Fibroblast of skin of right quadriceps (primary cell): ENCODE results near the gene SERTAD1.

Source experiments
- DNase-seq: peaks from one replicate; pipeline ENCODE4 v3.0.0-alpha.2; 2013

The SERTAD1 gene, protein sequence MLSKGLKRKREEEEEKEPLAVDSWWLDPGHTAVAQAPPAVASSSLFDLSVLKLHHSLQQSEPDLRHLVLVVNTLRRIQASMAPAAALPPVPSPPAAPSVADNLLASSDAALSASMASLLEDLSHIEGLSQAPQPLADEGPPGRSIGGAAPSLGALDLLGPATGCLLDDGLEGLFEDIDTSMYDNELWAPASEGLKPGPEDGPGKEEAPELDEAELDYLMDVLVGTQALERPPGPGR

DNA sequence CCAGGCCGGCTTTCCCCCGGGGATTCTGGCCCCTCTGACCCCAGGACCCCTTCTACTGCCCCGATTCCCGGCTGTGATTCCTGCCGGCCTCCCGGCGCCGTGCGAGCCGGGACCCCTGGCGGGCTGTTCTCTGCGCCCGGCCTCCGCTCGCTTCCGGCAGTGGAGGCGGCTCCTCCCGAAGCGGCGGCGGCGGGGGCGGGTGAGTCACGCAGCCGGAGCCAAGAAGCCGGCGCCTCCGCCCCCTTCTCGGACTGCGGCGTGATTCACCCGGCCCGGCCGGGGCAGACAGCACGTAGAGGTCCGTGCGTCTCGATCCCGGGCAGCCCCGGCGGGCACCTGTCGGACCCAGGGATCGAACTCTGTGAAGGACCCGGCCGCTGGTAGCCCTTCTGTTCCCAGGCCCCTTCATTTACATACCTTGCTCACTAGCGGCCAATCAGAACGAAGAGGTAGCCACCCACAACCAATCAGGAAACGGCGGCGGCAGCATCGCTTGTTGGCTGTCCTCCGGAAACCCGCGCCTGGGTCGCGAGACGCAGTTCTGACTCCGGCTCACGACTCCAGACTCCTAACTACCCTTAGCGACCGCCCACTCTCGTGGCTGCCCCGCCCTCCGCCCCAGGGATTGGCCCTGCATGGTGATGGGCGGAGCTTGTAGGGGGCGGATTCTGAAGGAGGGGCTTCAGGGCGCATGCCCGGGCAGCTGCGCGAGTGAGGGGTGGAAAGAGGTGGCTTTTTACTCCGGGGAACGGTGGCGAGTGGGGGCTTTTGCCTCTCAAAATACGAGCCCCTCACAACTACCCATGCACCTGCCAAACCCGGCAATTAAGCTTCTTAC, at the start of gene SERTAD1:
TSS of gene SERTAD1 (minus strand) at position 543 of the 838 bp plus-strand sequence. CDS start 2,446 bp downstream, outside the sequence.
- DNase-seq = peak; percentile 99

DNA sequence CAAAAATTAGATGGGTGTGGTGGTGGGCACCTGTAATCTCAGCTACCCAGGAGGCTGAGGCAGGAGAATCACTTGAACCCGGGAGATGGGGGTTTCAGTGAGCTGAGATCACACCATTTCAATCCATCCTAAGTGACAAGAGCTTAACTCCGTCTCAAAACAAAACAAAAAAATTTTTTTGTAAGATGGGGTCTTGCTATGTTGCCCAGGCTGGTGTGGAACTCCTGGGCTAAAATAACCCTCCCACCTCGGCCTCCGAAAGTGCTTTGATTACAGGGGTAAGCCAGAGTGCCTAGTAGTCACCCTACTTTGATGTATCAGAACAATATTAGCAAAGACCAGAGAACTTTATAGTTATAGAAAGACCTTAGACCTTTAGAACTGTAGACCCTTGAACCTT, 48.9 kb upstream of the SERTAD1 start:
- DNase-seq = no peak

DNA sequence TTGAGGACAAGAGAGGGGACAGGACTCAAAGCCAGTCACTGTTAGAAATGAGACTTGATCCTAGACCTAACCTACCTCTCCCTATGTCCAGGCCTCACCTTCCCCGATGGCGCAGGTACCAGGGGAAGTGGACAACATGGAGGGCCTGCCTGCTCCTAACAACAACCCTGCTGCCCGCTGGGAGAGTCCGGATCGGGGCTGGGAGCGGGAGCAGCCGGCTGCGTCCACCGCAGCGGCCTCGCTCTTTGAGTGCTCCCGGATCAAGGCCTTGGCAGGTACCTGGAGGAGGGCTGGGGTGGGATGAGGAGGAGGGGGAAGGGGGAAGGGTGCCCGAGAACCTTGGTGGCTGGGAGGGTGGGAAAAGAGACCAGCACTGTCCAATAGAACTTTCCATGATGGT, 46.7 kb upstream of the SERTAD1 start:
- DNase-seq = no peak

DNA sequence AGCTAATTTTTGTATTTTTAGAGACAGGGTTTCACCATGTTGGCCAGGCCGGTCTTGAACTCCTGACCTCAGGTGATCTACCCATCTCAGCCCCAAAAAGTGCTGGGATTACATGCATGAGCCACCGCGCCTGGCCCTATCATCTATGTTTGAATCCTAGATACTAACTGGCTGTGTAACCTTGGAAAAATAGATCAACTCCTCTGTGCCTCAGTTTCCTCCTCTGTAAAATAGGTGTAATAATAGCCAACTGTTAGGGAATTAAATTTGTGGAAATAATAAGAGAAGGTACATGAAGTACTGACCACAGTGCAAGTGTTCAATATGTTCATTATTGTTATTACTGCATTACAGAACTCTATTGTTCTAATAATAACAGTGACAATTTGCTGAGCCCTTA, 45.3 kb upstream of the SERTAD1 start:
- no peak for DNase-seq

DNA sequence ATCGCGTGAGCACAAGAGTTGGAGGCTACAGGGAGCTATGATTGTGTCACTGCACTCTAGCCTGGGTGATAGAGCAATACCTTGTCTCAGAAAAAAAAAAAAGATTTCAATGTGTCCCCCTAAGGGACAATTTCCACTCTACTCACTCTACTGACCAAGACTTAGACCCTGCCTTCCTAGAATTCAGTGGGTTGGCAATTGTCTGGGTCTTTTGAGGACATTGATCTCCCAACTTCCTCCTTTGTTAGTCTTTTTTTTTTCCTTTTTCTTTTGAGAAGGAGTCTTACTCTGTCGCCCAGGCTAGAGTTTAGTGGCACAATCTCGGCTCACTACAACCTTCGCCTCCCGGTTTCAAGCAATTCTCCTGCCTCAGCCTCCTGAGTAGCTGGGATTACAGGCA, 43.2 kb upstream of the SERTAD1 start:
- DNase-seq = no peak

DNA sequence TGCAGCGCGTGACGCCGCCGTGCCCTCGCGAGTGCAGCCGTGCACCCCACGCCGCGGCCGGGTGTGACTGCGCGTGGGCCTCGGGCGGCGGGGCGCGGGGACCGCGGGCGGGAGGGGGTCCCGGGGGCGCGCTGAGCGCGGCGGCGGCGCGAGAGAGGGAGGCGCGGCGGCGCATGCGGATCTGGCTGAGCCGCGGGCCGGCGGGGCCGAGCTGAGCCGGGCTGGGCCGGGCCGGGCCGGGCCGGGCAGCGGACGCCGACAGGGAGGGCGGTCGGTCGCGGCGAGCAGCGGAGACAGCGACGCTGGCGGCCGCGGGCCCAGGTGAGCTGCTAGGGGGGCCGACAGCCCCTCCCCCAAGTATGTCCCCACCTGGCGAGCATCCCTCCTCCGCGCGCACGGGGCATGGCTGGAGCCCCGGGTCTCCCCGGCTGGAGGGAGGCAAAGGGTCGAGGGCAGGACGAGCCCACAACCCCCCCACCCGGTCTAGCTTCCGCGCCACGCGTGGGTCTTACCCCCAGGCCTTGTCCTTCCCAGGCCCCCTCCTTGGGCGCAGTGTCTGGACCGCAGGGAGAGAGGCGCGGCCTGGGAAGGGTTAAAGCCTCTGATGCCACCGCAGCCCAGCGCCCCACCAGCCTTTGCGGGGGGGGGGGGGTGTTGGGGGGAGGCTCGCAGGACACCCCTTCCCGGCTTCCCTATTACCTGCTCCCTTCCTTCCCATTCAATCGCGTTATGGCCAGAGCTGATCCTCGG, 41.4 kb upstream of the SERTAD1 start, which contains the start of gene SPTBN4:
TSS of gene SPTBN4 (plus strand) at position 17 of the 750 bp plus-strand sequence. CDS start 5,621 bp downstream, outside the sequence.
- no peak for DNase-seq

DNA sequence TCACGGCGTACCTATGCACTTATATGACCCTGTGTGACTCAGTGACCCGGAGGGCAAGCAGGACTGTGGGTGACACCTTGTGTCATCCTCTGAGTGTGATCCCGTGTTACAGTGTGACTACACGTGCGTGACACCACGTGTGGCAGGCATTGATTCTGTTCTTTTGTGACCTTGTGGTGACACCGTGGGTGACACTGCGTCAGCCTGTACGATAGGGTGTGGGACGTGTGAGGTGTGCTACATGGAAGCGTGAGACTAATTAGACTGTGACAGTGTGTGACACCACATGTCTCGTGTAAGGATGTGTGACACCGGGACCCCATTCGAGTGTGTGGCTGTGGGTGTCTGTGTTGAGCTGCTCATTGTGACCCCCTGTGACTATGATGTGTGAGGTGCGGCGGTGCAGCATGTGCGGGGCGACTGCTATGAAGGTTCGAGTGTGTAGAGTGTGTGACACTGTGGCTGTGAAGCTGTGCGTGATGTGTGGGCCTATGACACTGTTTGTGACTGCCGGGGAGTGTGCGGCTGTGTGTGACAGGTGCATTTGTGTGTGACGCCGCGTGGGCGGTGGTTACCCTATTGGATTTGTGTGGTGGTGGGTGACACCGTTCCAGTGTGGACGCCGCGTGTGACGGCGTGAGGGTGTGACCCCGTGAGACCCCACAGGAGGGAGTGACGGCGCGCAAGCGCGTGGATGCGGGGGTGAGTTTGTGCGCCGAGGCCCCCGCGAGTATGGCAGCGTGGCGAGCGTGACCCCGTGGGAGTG, 40.6 kb upstream of the SERTAD1 start:
- DNase-seq = no peak

DNA sequence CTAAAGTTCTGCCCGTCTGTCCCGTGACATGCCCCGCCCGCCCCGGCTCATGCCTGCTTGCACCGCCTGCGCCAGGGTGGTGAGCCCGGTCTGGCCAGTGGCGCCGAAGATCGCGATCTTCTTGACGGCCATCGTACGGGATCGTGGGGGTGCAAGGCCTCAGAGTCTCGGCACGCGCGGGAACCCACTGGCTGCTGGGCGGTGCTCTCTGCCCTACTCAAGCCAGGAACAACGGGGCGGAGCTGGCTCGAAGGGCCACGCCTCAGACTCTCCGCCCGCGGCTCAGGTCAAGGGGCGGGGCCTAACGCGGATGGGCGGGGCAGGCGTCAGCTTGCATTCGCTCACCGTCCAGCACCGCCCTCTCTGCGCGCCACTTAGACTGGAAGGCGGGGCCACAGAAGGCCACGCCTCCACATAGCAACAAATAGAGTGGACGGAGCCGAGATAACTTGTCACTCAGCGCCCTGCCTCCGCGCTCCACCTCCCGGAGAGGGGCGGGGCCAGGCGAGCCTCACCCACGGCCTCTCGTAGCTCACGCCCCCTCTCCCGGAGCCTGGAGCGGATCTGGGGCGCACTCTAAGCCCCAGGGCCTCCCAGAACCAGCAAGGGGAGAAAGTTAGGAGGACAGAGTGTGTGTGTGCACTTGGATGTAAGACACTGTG, 39.9 kb upstream of the SERTAD1 start, which contains the start of gene BLVRB:
TSS of gene BLVRB (minus strand) at position 189 of the 662 bp plus-strand sequence. CDS start at position 132, 57 bp downstream.
- peak; percentile 99 for DNase-seq

DNA sequence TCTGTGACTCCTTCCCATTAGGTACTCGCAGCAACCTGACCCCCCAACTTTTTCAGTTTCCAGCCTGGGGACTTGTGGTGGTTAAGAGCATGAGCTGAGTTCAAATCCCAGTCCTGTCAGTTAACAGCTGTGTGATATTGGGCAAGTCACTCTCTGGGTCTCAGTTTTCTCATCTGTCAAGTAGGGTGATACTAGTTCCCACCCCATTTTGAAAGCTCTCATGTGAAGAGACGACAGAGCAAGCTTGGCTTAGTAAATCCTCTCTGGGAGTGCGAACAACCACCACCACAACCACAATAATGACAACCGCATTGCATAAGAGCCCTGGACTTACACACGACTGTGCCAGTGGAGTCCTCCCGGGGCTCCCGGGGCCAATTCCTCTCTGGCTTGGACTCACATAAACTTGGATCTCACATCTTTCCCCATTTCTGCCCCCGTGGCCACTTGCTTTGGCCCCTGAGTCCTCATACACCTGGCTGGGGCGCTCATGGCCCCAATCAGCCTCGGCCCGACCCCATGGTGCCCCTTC, 39.3 kb upstream of the SERTAD1 start:
- DNase-seq = peak; percentile 66

DNA sequence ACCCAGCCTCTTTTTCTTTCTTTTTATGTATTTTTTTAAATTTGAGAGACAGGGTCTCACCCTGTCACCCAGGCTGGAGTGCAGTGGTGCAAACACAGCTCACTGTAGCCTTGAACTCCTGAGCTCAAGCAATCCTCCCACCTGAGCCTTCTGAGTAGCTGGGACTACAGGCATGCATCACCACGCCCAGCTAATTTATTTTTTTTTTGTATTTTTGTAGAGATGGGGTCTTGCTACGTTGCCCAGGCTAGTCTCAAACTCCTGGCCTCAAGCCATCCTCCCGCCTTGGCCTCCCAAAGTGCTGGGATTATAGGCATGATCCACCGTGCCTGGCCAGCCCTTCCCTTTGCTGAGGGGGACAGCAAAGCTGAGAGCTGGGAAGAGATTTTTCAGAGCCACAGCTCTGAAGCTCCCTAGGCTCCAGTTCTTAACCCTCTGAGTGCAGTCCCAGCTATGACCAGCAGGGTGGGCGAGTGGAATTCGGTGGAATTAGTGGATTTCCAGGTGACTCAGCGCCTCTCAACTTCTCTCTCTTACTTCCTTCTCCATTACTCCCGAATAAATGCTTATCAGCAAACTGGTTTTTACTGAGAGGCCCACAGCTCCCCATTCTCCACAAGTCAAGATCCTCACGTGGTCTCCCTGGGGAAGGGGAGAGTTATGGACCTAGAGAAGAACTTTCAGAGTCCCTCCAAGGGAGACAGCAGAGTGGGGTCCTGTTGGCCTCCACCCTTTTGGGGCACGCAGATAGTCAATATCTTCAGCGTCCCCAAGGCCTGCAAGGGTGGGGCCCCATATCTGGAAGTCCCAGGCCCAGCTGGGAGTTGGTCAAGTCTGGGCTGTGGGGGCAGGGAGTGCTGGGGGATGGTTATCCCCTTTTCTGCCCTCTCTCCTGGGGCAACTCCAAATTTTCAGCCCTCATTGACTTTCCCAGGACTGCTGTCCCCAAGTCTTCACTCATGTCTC, 38.5 kb upstream of the SERTAD1 start:
- DNase-seq = peak; percentile 87

DNA sequence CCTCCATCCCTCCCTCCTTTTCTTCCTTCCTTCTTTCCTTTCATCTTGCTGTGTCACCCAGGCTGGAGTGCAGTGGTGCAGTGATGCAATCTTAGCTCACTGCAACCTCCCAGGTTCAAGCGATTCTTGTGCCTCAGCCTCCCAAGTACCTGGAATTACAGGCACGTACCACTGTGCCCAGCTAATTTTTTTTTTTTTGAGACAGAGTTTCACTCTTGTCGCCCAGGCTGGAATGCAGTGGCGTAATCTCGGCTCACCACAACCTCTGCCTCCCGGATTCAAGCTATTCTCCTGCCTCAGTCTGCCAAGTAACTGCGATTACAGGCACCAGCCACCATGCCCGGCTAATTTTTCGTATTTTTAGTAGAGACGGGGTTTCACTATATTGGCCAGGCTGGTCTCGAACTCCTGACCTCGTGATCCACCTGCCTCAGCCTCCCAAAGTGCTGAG, 37.8 kb upstream of the SERTAD1 start:
- DNase-seq = peak; percentile 34

DNA sequence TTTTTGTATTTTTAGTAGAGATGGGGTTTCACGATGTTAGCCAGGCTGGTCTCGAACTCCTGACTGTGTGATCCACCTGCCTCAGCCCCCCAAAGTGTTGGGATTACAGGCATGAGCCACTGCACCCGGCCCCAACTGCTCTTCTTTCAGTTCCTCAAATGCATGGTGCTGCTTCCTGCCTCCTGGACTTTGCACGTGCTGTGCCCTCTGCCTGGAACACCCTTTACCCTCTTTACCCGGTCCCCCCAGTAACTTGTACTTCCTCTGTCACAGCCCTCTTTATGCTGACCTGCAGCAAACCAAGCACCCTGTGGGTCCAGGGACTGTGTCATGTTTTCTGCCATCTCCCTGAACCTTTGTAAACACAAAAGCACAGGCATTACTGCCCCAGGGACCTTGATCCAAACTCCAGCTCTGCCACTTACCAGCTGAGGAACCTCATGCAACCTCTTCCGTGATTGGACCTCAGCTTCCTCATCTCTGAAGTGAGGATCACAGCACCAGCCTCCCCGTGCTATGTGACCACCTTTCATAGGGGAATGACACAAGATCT, 36.0 kb upstream of the SERTAD1 start:
- DNase-seq = no peak

DNA sequence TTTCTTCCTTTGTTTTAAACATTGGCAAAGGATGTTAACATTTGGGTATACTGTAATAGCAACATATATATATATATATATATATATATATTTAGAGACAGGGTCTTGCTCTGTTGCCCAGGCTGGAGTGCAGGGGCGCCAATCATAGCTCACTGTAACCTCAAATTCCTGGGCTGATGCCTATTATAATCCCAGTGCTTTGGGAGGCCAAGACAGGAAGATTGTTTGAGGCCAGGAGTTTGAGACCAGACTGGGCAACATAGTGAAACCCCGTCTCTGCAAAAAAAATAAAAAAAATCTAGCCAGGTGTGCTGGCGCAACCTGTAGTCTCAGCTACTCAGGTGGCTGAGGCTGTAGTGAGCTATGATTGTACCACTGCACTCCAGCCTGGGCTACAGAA, 34.4 kb upstream of the SERTAD1 start:
- DNase-seq = no peak

DNA sequence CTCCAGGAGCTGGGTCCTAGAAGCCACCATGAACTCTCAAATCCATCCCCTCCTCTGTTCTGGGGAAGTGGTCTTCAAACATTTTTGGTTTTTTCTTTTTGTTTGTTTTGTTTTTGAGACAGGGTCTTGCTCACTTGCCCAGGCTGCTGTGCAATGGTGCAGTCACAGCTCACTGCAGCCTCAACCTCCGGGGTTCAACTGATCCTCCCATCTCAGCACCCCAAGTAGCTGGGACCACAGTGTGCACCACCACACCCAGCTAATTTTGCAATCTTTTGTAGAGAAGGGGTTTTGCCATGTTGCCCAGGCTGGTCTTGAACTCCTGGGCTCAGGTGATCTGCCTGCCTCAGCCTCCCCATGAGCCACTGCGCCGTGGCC, 32.8 kb upstream of the SERTAD1 start:
- DNase-seq = no peak

DNA sequence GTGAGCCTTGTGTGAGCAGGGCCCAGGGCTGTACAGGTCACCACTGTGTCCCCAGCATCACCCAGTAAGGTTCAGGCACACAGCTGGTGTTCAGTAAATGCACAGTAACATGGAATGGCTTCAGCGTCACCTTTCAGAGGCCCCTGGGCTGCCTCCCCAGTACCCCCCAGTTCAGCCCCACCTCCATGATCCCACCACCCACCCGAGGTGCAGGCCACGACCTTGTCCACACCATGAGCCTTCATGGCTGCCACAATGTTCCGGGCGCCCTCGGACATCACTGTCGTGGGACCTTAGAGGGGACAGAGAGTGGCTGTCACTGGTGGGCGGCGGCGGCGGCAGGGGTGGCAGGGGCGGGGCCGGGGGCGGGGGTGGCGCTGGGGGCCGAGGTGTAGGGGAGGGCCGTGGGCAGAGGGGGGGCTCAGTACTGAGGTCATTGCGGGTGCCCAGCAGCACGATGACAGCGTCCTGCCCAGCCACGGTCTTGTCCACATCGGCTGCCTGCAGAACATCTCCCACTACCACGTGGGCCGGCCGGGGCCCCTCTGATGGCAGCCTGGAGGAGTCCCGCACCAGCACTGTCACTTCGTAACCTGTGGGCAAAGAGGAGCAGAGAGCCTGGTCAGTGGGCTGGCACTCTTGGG, 32.3 kb upstream of the SERTAD1 start:
- no peak for DNase-seq

DNA sequence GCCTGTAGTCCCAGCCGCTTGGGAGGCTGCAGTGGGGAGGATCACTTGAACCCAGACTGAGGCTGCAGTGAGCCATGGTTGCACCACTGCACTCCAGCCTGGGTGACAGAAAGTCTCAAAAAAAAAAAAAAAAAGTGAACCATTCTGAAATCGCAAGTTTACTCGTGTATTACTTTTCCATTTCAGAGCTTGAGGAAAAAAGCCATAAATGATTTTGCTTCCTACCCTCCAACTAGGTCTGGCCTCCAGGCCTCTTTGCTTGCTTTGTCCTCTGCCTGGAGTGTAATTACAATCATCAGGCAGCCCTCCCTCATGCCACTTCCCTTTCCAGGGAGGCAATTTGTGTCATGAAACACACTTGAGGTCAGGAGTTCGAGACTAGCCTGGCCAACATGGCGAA, 31.3 kb upstream of the SERTAD1 start:
- no peak for DNase-seq

DNA sequence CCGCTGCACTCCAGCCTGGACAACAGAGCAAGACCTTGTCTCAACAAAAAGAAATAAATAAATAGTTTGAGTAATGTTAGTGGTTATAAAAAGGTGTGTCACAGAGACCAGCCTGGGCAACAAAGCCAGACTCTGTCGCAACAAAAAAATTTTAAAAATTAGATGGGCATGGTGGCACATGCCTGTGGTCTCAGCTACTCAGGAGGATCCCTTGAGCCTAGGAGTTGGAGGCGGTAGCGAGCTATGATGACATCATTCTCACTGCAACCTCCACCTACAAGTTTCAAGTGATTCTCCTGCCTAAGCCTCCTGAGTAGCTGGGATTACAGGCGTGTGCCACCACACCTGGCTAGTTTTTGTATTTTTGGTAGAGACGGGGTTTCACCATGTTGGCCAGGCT, 28.2 kb upstream of the SERTAD1 start:
- DNase-seq = peak; percentile 21

DNA sequence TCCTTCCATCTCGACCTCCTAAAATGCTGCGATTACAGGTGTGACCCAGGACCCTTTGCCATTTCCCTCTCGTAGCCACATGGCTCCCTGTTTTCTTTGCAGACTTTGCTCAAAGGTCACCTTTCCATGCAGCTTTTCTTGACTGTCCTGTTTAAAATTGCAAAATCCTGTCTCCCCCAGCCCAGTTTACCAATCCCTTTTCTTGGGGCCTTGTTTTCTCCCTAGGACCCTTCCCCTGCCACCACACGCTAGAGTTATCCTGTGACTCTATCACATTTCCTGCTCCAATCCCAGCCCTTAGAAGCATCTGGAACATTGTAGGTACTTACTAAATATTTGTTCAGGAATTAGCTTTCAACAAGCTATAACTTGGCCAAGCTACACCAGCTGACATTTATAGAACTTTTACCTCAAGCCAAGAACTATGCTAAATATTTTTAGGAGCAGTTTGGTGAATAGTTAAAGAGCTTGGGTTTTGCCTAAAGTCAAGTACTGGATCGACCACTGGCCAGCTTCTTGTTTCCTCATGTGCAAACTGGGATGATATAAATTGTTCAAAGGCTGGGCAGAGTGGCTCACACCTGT, 27.5 kb upstream of the SERTAD1 start:
- DNase-seq = no peak

DNA sequence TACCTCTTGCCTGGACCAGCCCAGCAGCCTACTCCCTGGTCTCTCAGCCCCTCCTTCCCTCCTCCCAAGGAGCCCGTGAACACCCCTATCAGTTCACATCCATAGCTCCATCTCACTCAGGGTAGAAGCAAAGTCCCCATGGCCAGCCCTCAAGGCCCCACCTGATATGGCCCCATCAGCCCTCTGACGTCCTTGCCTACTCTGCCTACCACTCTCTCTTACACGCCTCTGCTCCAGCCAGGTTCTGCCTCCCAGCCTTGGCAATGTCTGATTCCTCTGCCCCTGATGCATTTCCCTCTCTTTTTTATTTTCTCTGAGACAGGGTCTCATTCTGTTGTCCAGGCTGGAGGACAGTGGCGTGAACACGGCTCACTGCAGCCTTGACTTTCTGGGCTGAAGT, 26.2 kb upstream of the SERTAD1 start:
- DNase-seq = no peak
